HG03064 (cell line): Measurements from ENCODE around the gene ZNF672.
"Not testable (repeated sequence)": the region's sequence is repeated elsewhere in the genome, so short reads cannot be mapped to it uniquely, and the experiment has no call there.

Experiments
- ATAC-seq: cut with Tn5 transposase; IDR thresholded peaks from one replicate; pipeline ENCODE4 v1.9.1; 2021; ENCODE audit warnings: low read depth; ENCODE audit not compliant: unreplicated experiment

The ZNF672 gene

DNA sequence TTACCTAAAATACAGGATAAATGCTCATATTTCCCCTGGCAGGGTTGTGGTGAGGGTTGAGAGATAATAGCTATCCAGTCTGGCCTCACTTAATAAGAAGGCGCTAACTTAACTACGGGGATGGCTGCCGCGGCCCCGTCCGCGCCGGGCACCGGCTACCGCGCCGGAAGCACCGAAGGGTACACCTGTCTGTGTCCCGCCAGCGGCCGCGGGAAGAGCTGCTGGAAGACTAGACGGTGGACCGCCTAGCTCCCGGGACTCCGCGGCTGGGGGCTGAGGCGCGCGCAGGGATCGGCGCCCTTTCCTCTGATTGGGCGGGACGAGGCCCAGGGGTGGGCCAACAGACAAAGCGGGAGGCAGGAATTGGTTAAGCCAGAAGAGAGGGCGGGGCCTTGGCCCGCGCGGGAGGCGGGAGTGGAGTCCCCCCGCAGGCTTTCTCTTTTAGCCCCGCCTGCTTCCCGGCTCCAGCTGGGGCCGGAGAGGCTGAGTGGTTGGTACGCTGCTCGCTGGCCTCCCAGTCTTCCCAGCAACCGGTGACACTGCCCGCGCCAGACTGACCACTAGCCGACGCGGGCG lies at the start of gene ZNF672:
ZNF672 (plus strand) TSS at position 444 of the 576 bp plus-strand sequence. CDS start 9,051 bp downstream, outside the sequence.
- peak; percentile 81 for ATAC-seq

DNA sequence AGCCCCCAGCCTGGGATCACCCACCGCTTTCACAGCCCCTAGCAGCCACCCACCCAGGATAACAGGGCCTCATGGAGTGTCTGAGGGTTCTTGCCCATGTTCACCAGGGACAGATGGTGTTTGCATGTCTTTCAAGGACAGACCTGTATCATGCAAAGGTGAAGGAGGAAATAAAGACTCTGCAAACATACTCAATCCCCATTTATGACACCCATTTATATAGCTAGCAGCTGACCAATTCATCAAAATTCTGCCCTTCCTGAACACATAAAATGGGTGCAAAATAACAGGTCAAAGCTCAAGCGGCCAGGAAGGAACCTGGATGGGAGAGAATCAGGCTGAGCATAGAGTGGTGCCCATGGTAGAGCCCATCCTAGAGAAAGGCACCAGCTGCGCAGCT lies 49.7 kb upstream of the ZNF672 start:
- ATAC-seq = no peak

DNA sequence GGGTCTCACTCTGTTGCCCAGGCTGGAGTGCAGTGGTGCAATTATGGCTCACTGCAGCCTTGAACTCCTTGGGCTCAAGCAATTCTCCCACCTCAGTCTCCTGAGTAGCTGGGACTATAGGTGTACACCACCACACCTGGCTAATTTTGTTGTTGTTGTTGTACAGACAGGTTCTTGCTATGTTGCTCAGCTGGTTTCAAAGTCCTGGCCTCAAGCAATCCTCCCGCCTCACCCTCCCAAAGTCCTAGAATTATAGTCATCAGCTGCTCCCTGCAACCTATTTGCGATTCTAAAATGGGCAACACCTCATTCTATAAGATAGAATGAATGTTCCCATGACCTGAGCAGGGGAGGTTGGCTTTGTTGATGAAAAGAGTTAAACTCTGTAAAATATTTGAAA lies 48.7 kb upstream of the ZNF672 start:
- ATAC-seq = not testable (repeated sequence)

DNA sequence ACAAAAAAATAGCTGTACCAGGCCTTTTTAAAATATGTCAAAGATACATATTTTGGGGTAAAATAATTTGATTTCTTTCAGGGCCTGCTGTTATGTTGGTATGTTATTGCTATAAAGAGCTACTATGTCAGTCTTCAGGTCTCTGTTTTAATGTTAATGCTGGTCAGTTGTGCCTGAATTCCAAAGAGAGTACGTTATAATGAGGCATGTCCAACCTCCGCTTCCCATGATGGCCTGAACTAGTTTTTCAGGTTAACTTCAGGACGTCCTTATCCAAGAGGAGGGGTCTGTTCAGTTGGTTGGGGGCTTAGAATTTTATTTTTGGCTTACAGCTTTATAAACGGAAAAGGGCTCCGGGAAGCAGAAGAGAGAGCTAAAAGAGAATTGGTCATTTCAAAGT lies 47.6 kb upstream of the ZNF672 start:
- no peak for ATAC-seq

DNA sequence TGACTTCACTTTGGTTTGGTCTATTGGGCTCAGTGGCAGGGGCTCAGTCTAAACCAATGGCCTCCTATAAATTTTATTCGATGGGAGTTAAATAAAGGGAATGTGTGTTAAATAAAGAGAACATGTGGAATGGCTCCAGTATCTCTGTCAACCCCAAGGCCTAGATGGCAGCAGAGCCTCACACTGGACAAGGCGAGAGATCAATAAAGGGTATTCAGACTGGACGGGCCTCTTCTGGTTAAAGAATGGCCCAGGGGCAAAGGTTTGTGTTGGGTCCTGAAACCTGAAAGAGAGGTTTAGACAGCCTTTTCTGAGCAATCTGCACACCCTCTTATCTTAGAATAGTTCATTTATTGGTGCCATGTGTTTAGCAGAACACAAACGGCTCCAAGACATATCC lies 47.0 kb upstream of the ZNF672 start:
- ATAC-seq = no peak

DNA sequence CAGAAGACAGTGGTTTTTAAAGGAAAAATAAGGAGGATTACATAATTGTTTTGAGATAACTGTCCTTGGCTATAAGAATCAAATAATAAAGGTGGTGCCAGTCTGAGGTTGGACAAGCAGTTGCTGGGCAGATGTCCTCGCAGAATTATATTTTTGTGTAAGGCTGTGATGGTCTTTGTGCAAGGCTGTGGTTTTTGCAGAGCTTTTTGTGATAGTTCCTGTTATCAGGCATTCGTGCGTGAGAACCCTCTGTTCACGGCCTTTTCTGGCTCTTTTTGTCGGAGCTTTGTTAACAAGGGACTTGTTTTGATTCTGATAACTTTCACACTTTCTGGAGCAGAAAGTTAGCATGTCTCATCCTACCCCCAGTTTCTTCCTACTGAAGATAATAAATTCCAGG lies 45.7 kb upstream of the ZNF672 start:
- ATAC-seq = peak; percentile 41

DNA sequence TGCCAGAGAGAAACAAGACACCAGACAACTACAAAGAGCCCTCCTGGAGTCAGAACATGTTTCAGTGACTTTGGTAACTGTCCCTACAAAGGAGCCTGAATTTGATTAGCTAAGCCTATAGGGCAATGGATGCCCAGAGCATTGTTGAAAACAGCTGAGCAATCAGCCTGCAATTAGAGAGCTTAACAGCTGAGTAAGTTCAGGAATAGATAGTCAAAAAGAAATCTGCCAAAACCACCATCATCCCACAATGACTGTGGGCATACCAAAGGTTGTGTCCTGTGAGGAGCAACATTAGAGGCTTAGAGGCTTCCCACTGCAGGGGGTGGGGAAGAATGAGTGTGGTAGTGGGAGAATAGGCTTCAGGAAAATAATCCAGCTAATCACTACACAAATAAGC lies 44.4 kb upstream of the ZNF672 start:
- ATAC-seq = peak; percentile 79

DNA sequence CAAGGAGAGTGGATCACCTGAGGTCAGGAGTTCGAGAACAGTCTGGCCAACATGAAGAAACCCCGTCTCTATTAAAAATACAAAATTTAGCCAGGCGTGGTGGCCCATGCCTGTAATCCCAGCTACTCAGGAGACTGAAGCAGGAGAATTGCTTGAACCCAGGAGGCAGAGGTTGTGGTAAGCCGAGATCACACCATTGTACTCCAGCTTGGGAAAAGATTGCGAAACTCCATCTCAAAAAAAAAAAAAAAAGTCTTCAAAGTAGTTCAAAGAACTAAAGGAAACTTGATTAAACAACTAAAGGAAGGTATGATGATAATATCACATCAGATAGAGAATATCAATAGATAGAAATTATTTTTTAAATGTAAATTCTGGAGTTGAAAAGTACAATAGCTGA lies 43.4 kb upstream of the ZNF672 start:
- ATAC-seq = not testable (repeated sequence)

DNA sequence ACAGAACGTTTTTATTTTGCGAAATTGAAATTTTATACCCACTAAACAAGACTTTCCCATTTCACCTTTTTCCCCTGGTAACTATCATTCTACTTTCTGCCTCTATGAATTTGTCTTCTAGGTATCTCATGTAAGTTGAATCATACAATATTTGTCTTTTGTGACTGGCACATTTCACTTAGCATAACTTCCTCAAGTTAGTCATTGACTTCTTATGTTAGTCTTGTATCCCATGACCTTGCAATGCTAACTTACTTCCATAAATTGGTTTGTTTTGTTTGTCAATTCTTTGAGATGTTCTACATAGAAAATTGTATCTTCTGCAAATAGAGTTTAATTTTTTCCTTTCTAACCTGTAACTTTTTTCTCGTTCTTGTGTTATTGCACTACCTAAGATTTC lies 39.2 kb upstream of the ZNF672 start:
- no peak for ATAC-seq

DNA sequence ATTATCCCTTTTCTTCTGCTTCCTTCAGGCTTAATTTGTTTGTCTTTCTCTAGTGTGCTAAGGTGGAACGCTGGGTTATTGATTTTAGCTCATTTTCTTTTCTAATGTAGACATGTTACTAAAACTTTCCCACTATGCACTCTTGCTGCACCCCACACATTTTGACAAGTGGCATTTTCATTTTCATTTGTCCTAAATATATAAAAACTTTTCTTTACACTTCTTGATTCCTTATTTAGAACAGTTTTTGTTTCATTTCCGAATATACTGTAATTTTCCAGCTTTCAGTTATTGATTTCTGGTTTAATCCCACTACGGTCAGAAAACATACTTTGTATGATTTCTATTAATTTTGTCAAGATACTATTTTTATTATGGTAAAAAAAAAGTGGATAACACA lies 37.6 kb upstream of the ZNF672 start:
- no peak for ATAC-seq

DNA sequence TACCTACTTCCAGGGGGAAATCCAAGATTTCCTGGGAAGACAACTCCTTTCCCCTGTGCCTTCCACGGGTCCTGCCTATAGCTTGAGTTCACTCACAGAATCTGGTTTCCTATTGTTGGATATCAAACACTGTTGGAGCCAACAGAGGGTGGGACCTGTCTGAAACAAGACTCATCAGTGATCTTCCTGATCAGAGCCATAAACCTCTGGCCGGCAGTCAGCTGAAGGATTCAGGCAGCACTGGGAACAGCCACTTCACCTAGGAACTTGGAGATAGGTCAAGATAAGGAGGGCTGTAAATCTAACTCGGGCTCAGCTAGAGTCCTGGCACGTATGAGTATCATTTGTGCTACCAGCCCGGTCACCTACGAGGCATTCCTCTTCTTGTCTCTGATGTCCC lies 35.6 kb upstream of the ZNF672 start:
- no peak for ATAC-seq

DNA sequence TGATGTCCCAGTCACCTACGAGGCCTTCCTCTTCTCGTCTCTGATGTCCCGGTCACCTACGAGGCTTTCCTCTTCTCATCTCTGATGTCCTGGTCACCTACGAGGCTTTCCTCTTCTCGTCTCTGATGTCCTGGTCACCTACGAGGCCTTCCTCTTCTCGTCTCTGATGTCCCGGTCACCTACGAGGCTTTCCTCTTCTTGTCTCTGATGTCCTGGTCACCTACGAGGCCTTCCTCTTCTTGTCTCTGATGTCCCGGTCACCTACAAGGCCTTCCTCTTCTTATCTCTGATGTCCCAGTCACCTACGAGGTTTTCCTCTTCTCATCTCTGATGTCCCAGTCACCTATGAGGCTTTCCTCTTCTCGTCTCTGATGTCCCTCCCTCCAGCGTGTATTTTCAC lies 34.5 kb upstream of the ZNF672 start:
- ATAC-seq = not testable (repeated sequence)

DNA sequence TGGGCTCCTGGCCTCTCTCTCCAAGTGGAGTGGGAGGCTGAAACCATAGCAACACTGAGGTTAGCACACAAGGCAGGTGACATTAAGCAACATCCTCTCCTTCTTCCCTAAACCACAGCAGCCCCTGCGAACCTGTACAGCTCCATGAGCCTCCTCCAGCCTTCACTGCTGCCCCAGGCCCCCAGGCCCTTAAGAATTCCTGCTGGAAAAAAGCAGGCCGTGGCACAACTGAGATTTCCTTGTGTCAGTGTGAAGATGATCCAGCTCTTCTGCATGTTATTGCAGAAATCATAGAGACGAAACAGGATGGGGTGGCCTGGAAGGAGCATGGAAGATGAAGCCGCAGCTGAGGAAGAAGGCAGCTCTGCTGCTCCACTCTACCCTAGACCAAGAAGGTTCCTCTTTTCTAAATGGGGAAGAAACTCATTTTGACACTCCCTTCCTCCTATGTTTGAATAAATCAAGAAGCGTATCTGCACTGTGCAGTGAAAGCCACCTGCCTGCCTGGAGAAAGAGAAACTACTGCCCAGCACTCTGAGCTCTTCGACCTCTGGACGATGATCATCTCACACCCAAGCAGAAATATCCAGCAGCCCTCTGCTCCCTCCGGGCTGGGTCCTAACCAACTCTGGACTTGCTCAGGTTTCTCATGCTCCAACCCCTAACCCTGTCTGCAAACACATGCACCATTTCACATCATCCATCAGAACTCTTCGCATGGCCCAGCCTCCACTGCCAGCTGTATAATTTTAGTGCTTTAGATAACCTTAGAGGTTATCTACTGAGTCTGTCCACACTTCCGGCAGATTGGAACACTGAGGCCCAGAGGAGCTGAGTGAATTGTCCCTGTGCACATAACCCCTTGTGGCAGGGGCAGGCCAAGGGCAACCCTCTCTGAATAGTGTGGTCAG lies 33.0 kb upstream of the ZNF672 start:
- ATAC-seq = peak; percentile 93

DNA sequence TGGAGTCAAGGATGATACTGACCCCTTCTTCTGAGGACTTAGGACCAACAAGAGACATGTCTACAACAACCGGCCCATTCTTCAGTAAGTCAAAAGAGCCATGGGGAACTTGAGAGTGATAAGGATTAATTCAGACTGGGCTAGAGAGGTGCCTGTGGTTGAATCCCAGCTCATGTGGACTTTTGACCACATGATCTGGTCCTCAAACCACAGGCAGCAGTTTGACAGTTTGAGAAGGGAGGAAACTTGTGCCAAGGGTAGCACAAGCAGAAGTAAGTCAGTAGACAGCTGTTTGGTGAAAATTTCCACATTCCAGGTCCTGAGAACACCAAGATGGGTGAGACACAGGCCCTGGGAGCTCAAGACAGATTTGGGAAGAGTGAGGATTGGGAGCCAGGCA lies 32.1 kb upstream of the ZNF672 start:
- ATAC-seq = no peak

DNA sequence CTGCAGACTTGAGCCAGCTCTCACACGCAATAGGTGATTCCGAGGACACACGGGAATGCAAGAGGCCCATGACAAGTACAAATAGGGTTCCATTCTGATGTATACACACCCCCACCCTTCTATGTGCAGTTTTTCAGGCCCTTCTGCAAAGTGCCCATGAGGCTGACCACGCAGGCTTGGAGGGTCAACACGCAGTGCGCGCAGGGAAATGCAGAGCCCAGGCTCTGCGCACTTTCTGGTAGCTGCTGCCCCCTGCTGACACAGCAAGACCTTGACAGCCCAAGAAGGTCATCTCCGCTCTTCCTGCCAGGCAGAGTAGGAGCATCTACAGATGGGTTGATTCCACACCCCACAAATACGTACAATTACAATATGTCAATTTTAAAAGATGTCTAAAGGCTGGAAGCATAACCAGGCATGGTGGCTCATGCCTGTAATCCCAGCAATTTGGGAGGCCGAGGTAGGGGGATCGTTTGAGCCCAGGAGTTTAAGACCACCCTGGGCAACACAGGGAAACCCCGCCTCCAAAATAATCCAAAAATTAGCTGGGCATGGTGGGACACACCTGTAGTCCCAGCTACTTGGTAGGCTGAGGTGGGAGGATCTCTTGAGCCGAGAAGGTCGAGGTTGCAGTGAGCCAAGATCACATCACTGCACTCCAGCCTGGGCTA lies 30.8 kb upstream of the ZNF672 start:
- no peak for ATAC-seq

DNA sequence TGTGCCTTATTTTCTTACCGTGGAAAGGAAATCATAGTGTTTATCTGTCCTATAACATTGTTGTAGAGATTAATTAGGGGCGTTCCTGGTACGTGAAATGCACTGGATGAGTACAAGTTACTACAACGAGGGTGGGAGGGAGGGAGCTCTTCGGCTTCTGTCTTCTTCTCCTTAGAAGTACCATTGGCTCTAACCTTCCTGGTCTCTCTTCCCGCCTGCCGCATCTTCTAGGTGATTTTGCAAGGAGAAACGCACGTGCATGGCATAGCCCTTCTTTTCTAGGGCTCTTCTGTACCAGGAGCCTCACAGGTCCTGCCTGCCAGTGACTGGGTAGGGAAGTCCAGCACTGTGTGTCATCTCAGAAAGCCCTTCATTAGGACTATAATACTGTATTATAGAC lies 29.1 kb upstream of the ZNF672 start:
- no peak for ATAC-seq

DNA sequence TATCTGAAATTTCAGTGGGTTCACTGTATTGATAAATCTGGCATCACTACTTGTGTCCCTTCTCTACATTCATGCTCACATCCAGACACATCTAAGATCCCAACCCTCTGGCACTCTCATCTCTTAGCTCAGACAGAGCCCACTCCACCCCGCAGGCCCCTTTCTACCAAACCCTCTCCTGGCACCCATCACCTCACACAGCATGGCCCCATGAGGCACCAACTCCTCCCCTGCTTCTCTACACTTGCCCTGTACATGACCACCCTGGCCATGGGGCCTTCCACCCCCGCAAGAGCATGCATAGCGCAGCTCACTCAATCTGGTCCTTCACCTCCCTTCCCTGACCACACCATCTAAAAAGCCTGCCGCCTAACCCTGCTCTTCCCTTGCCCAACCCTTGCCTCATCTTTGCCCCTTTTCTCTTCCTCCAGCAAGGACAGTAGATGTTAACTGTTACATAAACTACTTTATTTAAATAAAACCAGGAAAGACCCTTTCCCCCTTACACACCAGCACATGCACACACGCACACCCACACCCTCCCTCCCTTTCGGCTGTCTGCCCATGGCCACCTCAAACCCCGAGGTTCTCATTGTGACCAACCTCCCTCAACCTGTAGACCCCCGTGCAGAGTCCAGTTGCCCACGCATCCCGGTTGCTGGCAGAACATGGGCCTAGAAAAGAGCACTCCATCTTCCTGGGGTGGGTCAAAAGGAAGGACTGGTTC lies 27.9 kb upstream of the ZNF672 start:
- no peak for ATAC-seq

DNA sequence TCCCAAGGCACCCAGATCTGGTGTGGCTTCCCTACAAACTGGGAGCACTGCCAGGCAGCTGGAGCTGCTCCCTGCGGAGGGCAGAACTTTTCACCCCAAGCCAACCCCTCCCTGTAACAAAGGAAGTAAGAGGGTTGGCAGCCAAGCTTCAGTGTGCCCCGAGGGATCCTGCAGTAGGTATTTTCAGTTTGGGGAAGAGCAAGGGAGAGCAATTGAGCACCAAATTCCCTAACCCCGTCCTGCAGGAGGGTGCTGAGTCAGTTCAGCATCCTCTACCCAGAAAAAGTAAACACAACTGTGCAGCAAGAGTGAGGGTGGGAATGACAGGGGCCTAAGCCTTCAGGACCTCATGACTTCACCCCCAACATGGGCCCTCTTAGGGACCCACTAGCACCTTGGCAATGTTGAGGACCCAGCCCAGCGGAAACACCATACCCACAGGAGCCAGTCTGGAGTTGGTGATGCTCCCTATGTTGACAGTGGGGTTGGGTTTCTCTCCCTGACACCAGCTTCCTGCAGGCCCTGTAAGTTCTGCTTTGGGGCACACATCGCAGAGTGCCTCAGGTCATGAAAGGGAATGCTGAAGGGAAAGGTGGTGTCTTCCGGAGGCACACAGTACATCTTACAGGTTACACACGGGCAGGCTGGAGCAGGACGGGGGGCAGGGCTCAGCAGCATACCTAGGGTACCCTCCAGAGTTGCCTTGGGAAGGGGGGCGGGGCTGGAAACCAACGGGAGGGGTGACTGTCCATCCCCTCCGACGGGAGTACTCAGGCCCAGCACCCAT lies 27.1 kb upstream of the ZNF672 start:
- no peak for ATAC-seq

DNA sequence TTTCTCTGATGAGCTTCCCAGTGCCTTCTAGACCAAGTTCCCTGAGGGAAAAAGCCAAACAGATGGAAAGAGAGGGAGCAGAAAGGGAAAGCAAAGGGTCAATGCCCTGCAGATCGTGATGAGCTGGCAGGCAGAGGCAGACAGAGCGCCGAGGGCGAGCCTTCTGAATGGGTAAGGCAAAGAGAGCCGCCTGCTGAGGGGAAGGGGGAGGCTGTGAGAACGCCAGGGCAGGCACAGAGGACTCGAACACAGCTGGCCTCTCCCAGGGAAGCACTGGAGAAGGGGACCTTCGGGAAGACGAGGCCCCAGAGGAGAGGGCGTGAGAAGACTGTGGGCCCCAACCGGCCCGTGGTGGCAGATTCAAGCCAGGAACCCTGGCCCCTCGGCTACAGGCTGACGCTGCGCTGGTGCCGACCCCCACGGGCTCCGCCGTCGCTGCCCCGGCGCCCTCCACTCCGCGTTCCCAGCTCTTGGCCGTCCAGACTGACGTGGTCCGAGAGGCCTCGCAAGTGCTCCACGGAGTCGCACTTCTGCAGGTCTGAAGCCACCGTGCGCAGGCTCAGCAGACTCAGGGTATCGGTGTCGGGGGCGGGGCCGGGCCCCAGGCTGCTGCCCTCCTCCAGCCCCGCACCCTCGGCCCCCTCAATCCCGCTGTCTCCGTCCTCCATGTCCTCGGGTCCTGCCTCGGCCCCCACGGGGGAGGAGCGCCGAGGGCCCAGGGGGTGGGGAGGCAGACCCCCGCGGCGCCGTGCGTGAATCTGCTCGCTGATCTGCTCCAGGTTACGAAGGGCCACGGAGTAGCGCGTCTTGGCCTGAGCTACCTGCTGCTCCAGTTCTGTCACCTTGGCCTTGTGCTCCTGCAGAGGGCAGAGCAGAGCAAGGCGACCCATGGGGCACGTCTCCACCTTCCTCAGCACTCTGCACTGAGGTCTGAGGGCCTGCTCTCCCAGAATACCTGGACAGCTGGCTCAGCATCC lies 26.2 kb upstream of the ZNF672 start:
- ATAC-seq = no peak
